ENCODE measurements around the gene VPS33A.
A peak's percentile ranks its signal among the peaks of the same experiment; 100 is the strongest.
"Not testable (repeated sequence)": the region's sequence is repeated elsewhere in the genome, so short reads cannot be mapped to it uniquely, and the experiment has no call there.

The VPS33A gene

GRCh38 chr12:122208073-122208820 lies 58.0 kb downstream of the VPS33A start:
- Mint-ChIP-seq H3K4me1 (peaks cover 8% of the 10 kb centered on the region), H3K9me3 (no peaks in the 10 kb centered on the region), H3K27me3 (no peaks in the 10 kb centered on the region), H3K4me3 (no peak overlapping the region), H3K36me3 (ENCODE audit: insufficient read depth) (peaks cover 54% of the 10 kb centered on the region), H3K27ac (ENCODE audit: low read depth) (no peak overlapping the region)
- ATAC-seq (replicated peaks; ENCODE audit: extremely low read depth, poor library complexity, severe bottlenecking) = no peak
- DNase-seq (ENCODE audit: low spot score in 2 of 2) = no peak

GRCh38 chr12:122207391-122207790 lies 58.9 kb downstream of the VPS33A start:
- H3K27me3 Mint-ChIP-seq = no peaks in the 10 kb centered on the region
- no peak overlapping the region for H3K27ac Mint-ChIP-seq (ENCODE audit: low read depth)
- H3K36me3 Mint-ChIP-seq (ENCODE audit: insufficient read depth) = peaks cover 49% of the 10 kb centered on the region

GRCh38 chr12:122206976-122207375 lies 59.3 kb downstream of the VPS33A start:
- Mint-ChIP-seq H3K27ac (ENCODE audit: low read depth) (no peak overlapping the region), H3K9me3 (no peaks in the 10 kb centered on the region), H3K4me1 (peaks cover 8% of the 10 kb centered on the region), H3K27me3 (no peaks in the 10 kb centered on the region), H3K36me3 (ENCODE audit: insufficient read depth) (peaks cover 44% of the 10 kb centered on the region), H3K4me3 (no peak overlapping the region)
- ATAC-seq (replicated peaks; ENCODE audit: extremely low read depth, poor library complexity, severe bottlenecking) (no peak), DNase-seq (ENCODE audit: low spot score in 2 of 2) (no peak)

More at GRCh38 chr12:122207391-122207790, 58.9 kb downstream of the VPS33A start:
- no peak overlapping the region for H3K4me3 Mint-ChIP-seq
- ATAC-seq (replicated peaks; ENCODE audit: extremely low read depth, poor library complexity, severe bottlenecking) = no peak
- H3K4me1 Mint-ChIP-seq = peaks cover 8% of the 10 kb centered on the region
- no peaks in the 10 kb centered on the region for H3K9me3 Mint-ChIP-seq
- no peak for DNase-seq (ENCODE audit: low spot score in 2 of 2)

GRCh38 chr12:122206111-122206881 lies 60.0 kb downstream of the VPS33A start:
- no peaks in the 10 kb centered on the region for H3K27me3 Mint-ChIP-seq
- H3K27ac Mint-ChIP-seq (ENCODE audit: low read depth) = no peak overlapping the region
- ATAC-seq (replicated peaks; ENCODE audit: extremely low read depth, poor library complexity, severe bottlenecking) = no peak
- H3K4me1 Mint-ChIP-seq = peaks cover 8% of the 10 kb centered on the region
- H3K36me3 Mint-ChIP-seq (ENCODE audit: insufficient read depth) = peaks cover 39% of the 10 kb centered on the region
- peak overlapping the region; percentile 20 for H3K4me3 Mint-ChIP-seq
- no peaks in the 10 kb centered on the region for H3K9me3 Mint-ChIP-seq
- no peak for DNase-seq (ENCODE audit: low spot score in 2 of 2)

GRCh38 chr12:122205053-122205925 lies 61.0 kb downstream of the VPS33A start:
- Mint-ChIP-seq H3K27ac (ENCODE audit: low read depth) (peak overlapping the region; percentile 6), H3K27me3 (peaks cover 1% of the 10 kb centered on the region), H3K4me1 (peaks cover 8% of the 10 kb centered on the region), H3K4me3 (peak overlapping the region; percentile 70), H3K36me3 (ENCODE audit: insufficient read depth) (peaks cover 32% of the 10 kb centered on the region), H3K9me3 (no peaks in the 10 kb centered on the region)
- ATAC-seq (replicated peaks; ENCODE audit: extremely low read depth, poor library complexity, severe bottlenecking) (no peak), DNase-seq (ENCODE audit: low spot score in 2 of 2) (no peak)

GRCh38 chr12:122204167-122205052 lies 61.9 kb downstream of the VPS33A start:
- Mint-ChIP-seq H3K36me3 (ENCODE audit: insufficient read depth) (peaks cover 23% of the 10 kb centered on the region), H3K27ac (ENCODE audit: low read depth) (peak overlapping the region; percentile 6), H3K27me3 (peaks cover 10% of the 10 kb centered on the region), H3K9me3 (no peaks in the 10 kb centered on the region), H3K4me3 (peak overlapping the region; percentile 70), H3K4me1 (peaks cover 8% of the 10 kb centered on the region)
- no peak for DNase-seq (ENCODE audit: low spot score in 2 of 2)
- peak; percentile 31 for ATAC-seq (replicated peaks; ENCODE audit: extremely low read depth, poor library complexity, severe bottlenecking)

- peak within 1 kb of the TSS; percentile 74 for H3K4me3 Mint-ChIP-seq
- H3K27me3 Mint-ChIP-seq = peaks cover 10% of the 10 kb centered on the region
- H3K9me3 Mint-ChIP-seq = no peaks in the 10 kb centered on the region
- H3K36me3 Mint-ChIP-seq (ENCODE audit: insufficient read depth) = peaks cover 21% of the 10 kb centered on the region
- DNase-seq (ENCODE audit: low spot score in 2 of 2) = peak in 1 of 2 donors; percentile 39
- H3K4me1 Mint-ChIP-seq = peaks cover 8% of the 10 kb centered on the region
- peak; percentile 70 for ATAC-seq (replicated peaks; ENCODE audit: extremely low read depth, poor library complexity, severe bottlenecking)
- peak within 1 kb of the TSS; percentile 6 for H3K27ac Mint-ChIP-seq (ENCODE audit: low read depth)
Observed at GRCh38 chr12:122203301-122204166, 62.8 kb downstream of the VPS33A start, which contains the start of gene B3GNT4. Gene B3GNT4 (plus strand): TSS chr12:122203709. CDS start chr12:122204619, 910 bp downstream.

GRCh38 chr12:122202811-122203210 lies 63.5 kb downstream of the VPS33A start:
- H3K9me3 Mint-ChIP-seq = not testable (repeated sequence)
- Mint-ChIP-seq H3K36me3 (ENCODE audit: insufficient read depth) (peaks cover 14% of the 10 kb centered on the region), H3K27me3 (peaks cover 10% of the 10 kb centered on the region)

GRCh38 chr12:122202017-122202416 lies 64.3 kb downstream of the VPS33A start:
- Mint-ChIP-seq H3K4me1 (peaks cover 14% of the 10 kb centered on the region), H3K27ac (ENCODE audit: low read depth) (no peak overlapping the region), H3K27me3 (peaks cover 10% of the 10 kb centered on the region), H3K9me3 (no peaks in the 10 kb centered on the region), H3K4me3 (no peak overlapping the region), H3K36me3 (ENCODE audit: insufficient read depth) (peaks cover 12% of the 10 kb centered on the region)
- DNase-seq (ENCODE audit: low spot score in 2 of 2) (no peak), ATAC-seq (replicated peaks; ENCODE audit: extremely low read depth, poor library complexity, severe bottlenecking) (no peak)

More at GRCh38 chr12:122202811-122203210, 63.5 kb downstream of the VPS33A start:
- H3K27ac Mint-ChIP-seq (ENCODE audit: low read depth); DNase-seq (ENCODE audit: low spot score in 2 of 2); ATAC-seq (replicated peaks; ENCODE audit: extremely low read depth, poor library complexity, severe bottlenecking); H3K4me1 Mint-ChIP-seq: not testable (repeated sequence)
- peak overlapping the region; percentile 74 for H3K4me3 Mint-ChIP-seq

GRCh38 chr12:122201381-122201780 lies 64.9 kb downstream of the VPS33A start:
- Mint-ChIP-seq H3K27ac (ENCODE audit: low read depth) (no peak overlapping the region), H3K4me3 (no peak overlapping the region)

More at GRCh38 chr12:122201381-122201780, 64.9 kb downstream of the VPS33A start:
- Mint-ChIP-seq H3K36me3 (ENCODE audit: insufficient read depth) (peaks cover 9% of the 10 kb centered on the region), H3K27me3 (peaks cover 10% of the 10 kb centered on the region), H3K4me1 (peaks cover 14% of the 10 kb centered on the region), H3K9me3 (no peaks in the 10 kb centered on the region)
- DNase-seq (ENCODE audit: low spot score in 2 of 2) (no peak), ATAC-seq (replicated peaks; ENCODE audit: extremely low read depth, poor library complexity, severe bottlenecking) (no peak)
